GM15510 (cell line): ENCODE results near the gene PDZK1IP1.

Experiments used
- POLR2A ChIP-seq: IDR thresholded peaks from 3 replicates; pipeline ENCODE4 v1.6.1; 2011; ENCODE audit warnings: borderline replicate concordance; ENCODE audit not compliant: insufficient read length; ENCODE audit errors: extremely low read depth

Gene PDZK1IP1

GRCh38 chr1:47160716-47161115 is 29.1 kb downstream of the PDZK1IP1 start:
- TF ChIP-seq POLR2A: no peak

- no peak for TF ChIP-seq POLR2A
These were observed 42.6 kb downstream of the PDZK1IP1 start for GRCh38 chr1:47147047-47147785.

GRCh38 chr1:47137925-47138615 is 51.8 kb downstream of the PDZK1IP1 start:
- TF ChIP-seq POLR2A: no peak

- TF ChIP-seq POLR2A: no peak
These were observed 52.6 kb downstream of the PDZK1IP1 start, which contains the start of gene CYP4A22 for GRCh38 chr1:47137198-47137597. TSS of gene CYP4A22 (plus strand) at chr1:47137441. CDS start at chr1:47137486, 45 bp downstream.
